Loucy (cell line): ENCODE measurements around the gene RPH3AL.

Source experiments
- EZH2phosphoT487 ChIP-seq: fragments of 200-600 bp; IDR thresholded peaks from 2 replicates; pipeline ENCODE4 v1.6.1; 2018; ENCODE audit warnings: antibody characterized with exemption, mild to moderate bottlenecking, moderate library complexity, borderline replicate concordance
- TF ChIP-seq, protein P1 (sequence below): fragments of 200-600 bp; sonication (generic); conservative IDR thresholded peaks from 2 replicates; pipeline ENCODE4 v1.5.1; 2014; ENCODE audit warnings: mild to moderate bottlenecking, antibody characterized with exemption, low read length

DNA sequence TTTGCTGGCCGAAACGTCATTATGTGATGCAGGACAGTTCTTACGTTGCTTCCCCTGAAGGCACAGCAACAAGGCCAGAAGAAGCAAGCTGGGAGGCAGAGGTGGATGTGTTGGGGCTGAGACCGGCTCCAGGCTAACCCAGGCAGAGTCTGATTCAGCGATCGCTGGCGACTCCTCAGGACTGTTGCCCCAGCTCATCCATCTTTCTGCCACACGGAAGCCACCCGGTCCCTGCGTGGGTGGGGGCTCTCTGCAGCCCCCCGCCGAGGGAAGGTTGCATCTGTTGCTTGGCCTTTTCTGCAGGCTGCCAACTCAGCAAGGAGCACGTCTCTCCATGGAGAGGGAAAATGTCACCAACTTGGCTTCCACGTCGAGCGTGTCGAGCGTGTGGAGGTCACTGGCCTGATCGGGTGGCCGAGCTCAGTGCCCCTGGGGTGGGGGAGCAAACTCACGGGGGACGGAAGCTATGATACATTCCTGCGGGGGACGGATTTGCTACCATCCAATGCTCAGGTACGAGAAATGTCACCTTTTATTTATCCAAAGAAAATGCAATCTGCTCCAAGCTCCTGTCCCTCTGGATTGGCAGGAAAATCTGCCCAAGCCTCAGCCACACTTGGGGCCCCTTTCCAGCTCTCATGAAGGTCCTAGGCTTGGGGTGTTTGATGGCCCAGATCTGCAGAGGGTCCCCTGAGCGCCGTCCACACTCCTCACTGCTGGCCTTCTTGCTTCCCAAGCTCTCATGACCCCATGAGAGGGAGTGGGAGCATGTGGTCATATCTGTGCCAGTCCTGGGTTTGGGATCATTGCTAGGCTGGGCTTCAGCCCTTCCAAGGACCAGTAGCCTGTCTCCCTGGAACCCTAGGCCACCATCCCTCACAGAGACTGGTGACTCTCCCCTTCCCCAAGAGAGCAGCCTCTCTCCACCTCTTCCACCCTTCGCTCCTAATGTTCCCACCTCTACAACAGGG lies 69.4 kb downstream of the RPH3AL start:
- no peak for TF ChIP-seq EZH2phosphoT487
- TF ChIP-seq, protein P1, sequence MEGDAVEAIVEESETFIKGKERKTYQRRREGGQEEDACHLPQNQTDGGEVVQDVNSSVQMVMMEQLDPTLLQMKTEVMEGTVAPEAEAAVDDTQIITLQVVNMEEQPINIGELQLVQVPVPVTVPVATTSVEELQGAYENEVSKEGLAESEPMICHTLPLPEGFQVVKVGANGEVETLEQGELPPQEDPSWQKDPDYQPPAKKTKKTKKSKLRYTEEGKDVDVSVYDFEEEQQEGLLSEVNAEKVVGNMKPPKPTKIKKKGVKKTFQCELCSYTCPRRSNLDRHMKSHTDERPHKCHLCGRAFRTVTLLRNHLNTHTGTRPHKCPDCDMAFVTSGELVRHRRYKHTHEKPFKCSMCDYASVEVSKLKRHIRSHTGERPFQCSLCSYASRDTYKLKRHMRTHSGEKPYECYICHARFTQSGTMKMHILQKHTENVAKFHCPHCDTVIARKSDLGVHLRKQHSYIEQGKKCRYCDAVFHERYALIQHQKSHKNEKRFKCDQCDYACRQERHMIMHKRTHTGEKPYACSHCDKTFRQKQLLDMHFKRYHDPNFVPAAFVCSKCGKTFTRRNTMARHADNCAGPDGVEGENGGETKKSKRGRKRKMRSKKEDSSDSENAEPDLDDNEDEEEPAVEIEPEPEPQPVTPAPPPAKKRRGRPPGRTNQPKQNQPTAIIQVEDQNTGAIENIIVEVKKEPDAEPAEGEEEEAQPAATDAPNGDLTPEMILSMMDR, result no peak
